Measurements from ENCODE around the gene LMF1. TPM values are rescaled to one million over a fixed set of nuclear protein-coding genes. Genes with fewer than 3 reads are reported as not detected.

LMF1 gene
- total and polyA plus RNA-seq, 2 of the 13 experiments (the other 11 are each of a cell fraction or from before 2014, with no cell fraction given) = 6.8 to 8.5 TPM

GRCh38 chr16:840561-841454, 130.0 kb downstream of the LMF1 start:
- ChIA-PET POLR2A (no interaction called here), CTCF (ENCODE audit: low intra/inter-chr PET ratio, low total read pairs) (no interaction called here)
- intact Hi-C loops (cut with micrococcal nuclease; ENCODE audit: unreplicated experiment) = no loop called here
- ATAC-seq = 0 out of 3 replicates have a peak, but pooled peaks have one; percentile 15
- no peak overlapping the region for H3K9ac ChIP-seq (ENCODE audit: insufficient read depth, low read depth, low read length)
- no peaks in the 10 kb centered on the region for H3K4me1 ChIP-seq (ENCODE audit: insufficient read depth, low read length)
- peaks cover 13% of the 10 kb centered on the region for H3K9me3 ChIP-seq (ENCODE audit: low read length)
- no peak overlapping the region for H3K4me2 ChIP-seq (ENCODE audit: low read depth, low read length)
- H3K79me2 ChIP-seq (ENCODE audit: insufficient read depth, low read length) = no peaks in the 10 kb centered on the region
- BruUV-seq (replicated peaks) = no TSS peak
- no peaks in the 10 kb centered on the region for H3K36me3 ChIP-seq (replicated peaks in 1 of 2; ENCODE audit: control insufficient read depth in 1 of 2, insufficient read depth in 2 of 2, low read length in 2 of 2)
- H2AFZ ChIP-seq (ENCODE audit: low read length) = no peak overlapping the region
- TF ChIP-seq ZSCAN5A (CRISPR knock-in tag; IDR thresholded peaks at IDR 0.05; ENCODE audit: borderline replicate concordance) (no peak), ZNF790 (CRISPR knock-in tag; IDR thresholded peaks at IDR 0.05; ENCODE audit: borderline replicate concordance) (no peak), HMGA1 (CRISPR knock-in tag; conservative IDR thresholded peaks at IDR 0.05) (no peak), ZNF724P (CRISPR knock-in tag; IDR thresholded peaks at IDR 0.05; ENCODE audit: borderline replicate concordance) (no peak), DNMT3B (CRISPR knock-in tag; conservative IDR thresholded peaks at IDR 0.05) (no peak), SMARCC2 (IDR thresholded peaks at IDR 0.05) (no peak), RFX1 (IDR thresholded peaks at IDR 0.05) (no peak), ZNF276 (CRISPR knock-in tag; IDR thresholded peaks at IDR 0.05; ENCODE audit: low read depth) (no peak), MXD4 (CRISPR knock-in tag; IDR thresholded peaks at IDR 0.05) (no peak), ARID2 (CRISPR knock-in tag; IDR thresholded peaks at IDR 0.05; ENCODE audit: borderline replicate concordance) (no peak), FOXK2 (IDR thresholded peaks at IDR 0.05) (no peak), SUZ12 (IDR thresholded peaks at IDR 0.05; ENCODE audit: low read depth, low read length) (no peak), JARID2 (CRISPR knock-in tag; IDR thresholded peaks at IDR 0.05; ENCODE audit: insufficient replicate concordance) (no peak)
- H3K4me3 ChIP-seq (replicated peaks in 1 of 3; ENCODE audit: insufficient read depth in 1 of 3, low read depth in 2 of 3, low read length in 3 of 3) = no peak overlapping the region
- peaks cover 12 to 60% of the 10 kb centered on the region in 2 experiments for H3K27me3 ChIP-seq (ENCODE audit: control insufficient read depth in 1 of 2, insufficient read depth in 2 of 2, low read length in 2 of 2)
- no peak for DNase-seq (ENCODE audit: low spot score)
- no peak overlapping the region for H3K27ac ChIP-seq (ENCODE audit: extremely low read length, insufficient read depth, low read length)
- no peaks in the 10 kb centered on the region for H4K20me1 ChIP-seq (ENCODE audit: insufficient read depth, low read length)
- in situ Hi-C loops (cut with HindIII; ENCODE audit: extremely low pct_ligation_motif_present, low pct_unique_long_range_greater_than_20kb) = no loop called here
- WGBS (ENCODE audit: low lambda C conversion rate) = 27% methylated on average over 11 of the region's 34 CpGs
- FAIRE-seq = no peak

All from HepG2 (cell line).